ENCODE measurements around the gene RELCH.

The RELCH gene

GRCh38 chr18:62338446-62339105 lies 151.5 kb downstream of the RELCH start:
- no peak for DNase-seq (ENCODE audit: low read depth in 3 of 3)

GRCh38 chr18:62339106-62339988 lies 152.3 kb downstream of the RELCH start:
- DNase-seq (ENCODE audit: low read depth in 3 of 3), result no peak

GRCh38 chr18:62340996-62341395 lies 153.9 kb downstream of the RELCH start:
- DNase-seq (ENCODE audit: low read depth in 3 of 3), result no peak

GRCh38 chr18:62341473-62341872 lies 154.4 kb downstream of the RELCH start:
- DNase-seq (ENCODE audit: low read depth in 3 of 3), result no peak

- no peak for DNase-seq (ENCODE audit: low read depth in 3 of 3)
Measured at GRCh38 chr18:62342884-62343283, 155.8 kb downstream of the RELCH start.

GRCh38 chr18:62343316-62343715 lies 156.3 kb downstream of the RELCH start:
- no peak for DNase-seq (ENCODE audit: low read depth in 3 of 3)

- no peak for DNase-seq (ENCODE audit: low read depth in 3 of 3)
Measured at GRCh38 chr18:62345909-62346308, 158.9 kb downstream of the RELCH start.

GRCh38 chr18:62346333-62347088 lies 159.5 kb downstream of the RELCH start:
- no peak for DNase-seq (ENCODE audit: low read depth in 3 of 3)

GRCh38 chr18:62347089-62347506 lies 160.0 kb downstream of the RELCH start:
- no peak for DNase-seq (ENCODE audit: low read depth in 3 of 3)

GRCh38 chr18:62348474-62348873 lies 161.4 kb downstream of the RELCH start:
- DNase-seq (ENCODE audit: low read depth in 3 of 3), result no peak

GRCh38 chr18:62353170-62353569 lies 166.1 kb downstream of the RELCH start:
- no peak for DNase-seq (ENCODE audit: low read depth in 3 of 3)

- DNase-seq (ENCODE audit: low read depth in 3 of 3), result no peak
Measured at GRCh38 chr18:62354151-62354550, 167.1 kb downstream of the RELCH start.

GRCh38 chr18:62357079-62357719 lies 170.1 kb downstream of the RELCH start:
- no peak for DNase-seq (ENCODE audit: low read depth in 3 of 3)
